Measurements from ENCODE around the gene UBE2E2.
"Not testable (repeated sequence)": the region's sequence is repeated elsewhere in the genome, so short reads cannot be mapped to it uniquely, and the experiment has no call there.

UBE2E2 gene

DNA sequence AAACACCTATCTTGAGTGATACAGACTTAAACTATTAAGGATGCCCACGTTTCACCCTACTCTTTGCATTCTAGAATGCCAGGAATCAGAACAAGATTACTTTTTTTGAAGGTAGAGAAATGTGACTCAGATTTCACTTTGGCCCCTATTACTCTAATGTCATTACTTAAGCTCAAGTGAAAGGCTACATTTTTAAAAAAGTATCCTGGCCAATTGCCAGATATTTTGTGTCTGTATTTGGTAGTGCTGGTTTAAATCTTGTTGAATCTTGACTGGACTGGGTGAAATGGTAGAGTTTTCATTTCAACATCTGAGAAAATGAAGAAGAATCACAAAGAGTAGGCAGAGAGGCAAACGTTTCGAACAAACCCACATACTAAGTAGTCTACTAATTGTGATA, 384.4 kb downstream of the UBE2E2 start:
- no peak for DNase-seq (ENCODE audit: low read depth, low spot score)

- DNase-seq (ENCODE audit: low read depth, low spot score), result no peak
Observed at GRCh38 chr3:23588547-23588946, 385.4 kb downstream of the UBE2E2 start.

DNA sequence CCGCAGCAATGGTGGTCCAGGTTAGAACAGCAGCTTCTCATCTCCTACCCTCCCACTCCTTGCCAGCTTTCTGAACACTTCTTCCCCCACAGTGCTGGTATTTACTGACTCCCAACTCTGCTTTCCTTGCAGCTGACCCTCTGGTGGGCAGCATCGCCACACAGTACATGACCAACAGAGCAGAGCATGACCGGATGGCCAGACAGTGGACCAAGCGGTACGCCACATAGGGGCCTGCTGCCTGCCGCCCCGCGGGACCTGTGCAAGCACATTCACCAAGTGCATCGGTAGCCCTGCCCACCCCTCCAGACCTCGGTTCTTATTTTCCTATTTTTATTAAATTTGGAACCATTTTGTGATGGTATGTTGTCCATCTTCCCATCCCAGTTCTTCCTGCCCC, 386.5 kb downstream of the UBE2E2 start:
- DNase-seq (ENCODE audit: low read depth, low spot score), result no peak

DNA sequence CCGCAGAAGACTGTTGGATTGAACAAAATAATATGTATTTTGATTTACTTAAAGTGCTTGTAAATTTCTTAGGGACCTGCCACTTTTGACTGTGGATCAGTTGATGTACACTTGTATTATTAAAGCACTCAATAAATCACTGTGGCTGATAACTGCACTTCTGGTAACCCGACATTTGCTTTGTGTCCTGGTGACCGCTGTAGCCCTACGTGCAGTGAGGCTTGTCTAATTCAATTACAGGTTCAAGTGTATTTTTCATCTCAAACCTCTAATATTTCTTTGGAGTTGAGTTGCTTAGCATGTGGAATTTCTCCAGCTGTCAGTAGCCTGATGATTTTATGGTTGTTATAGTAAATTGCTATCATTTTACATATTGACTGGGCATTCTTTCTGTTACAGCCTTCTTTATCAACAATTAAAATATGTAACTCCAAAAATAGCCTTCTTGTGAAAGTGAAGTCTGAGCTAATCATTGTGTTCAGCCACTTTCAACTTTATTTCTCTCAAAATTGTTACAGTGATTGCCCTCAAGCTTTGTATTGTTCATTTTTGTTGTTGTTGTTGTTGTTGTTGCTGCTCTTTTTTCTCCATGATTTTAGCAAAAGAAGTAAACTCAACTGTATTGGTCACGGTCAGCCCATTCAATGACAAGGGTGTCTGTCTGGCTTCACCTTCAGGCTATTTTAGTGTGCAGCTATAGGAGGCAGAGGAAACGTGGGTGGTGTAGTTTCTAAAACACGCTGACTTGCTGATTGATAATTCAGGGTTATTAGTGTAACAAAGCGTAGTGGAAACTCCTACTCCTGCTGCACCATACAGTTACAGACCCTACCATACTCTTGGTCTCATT, 387.5 kb downstream of the UBE2E2 start:
- no peak for DNase-seq (ENCODE audit: low read depth, low spot score)

DNA sequence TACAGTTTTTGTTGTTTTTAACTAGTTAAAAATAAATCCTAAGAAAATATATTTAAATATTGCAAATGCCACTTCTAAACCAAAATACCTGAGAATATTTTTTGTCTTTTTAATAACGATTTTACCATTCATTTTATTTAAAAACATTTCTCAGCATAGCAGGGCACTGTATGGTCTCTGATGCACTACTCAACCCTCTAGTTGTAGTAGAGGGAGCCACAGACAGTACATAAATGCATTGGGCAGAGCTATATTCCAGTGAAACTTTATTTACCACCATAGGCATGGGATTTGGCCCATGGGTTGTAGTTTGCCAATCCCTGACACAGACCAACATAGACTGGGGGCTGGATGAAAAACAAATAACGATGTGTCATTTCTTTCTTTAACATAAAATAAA, 388.2 kb downstream of the UBE2E2 start:
- DNase-seq (ENCODE audit: low read depth, low spot score), result no peak

GRCh38 chr3:23592961-23593931, 390.1 kb downstream of the UBE2E2 start:
- no peak for DNase-seq (ENCODE audit: low read depth, low spot score)

DNA sequence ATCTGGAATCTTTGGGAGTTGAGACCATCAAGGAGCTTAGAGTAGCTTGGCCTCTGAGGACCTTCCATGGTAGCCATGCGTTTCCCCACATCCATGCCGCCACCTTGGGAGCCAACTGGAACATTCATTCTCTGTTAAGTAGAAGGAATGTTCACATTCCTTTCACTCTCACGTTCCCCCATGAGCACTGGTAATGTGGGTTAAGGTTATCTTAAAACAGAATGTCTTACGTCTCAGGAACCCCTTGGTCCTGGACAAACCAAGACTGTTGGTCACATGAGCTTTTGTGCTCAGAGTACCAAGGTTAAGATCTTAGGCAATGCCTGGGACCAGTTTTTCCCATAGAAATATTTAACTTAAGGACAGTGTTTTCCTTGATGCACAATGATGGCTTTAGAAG, 390.9 kb downstream of the UBE2E2 start:
- DNase-seq (ENCODE audit: low read depth, low spot score), result no peak

DNA sequence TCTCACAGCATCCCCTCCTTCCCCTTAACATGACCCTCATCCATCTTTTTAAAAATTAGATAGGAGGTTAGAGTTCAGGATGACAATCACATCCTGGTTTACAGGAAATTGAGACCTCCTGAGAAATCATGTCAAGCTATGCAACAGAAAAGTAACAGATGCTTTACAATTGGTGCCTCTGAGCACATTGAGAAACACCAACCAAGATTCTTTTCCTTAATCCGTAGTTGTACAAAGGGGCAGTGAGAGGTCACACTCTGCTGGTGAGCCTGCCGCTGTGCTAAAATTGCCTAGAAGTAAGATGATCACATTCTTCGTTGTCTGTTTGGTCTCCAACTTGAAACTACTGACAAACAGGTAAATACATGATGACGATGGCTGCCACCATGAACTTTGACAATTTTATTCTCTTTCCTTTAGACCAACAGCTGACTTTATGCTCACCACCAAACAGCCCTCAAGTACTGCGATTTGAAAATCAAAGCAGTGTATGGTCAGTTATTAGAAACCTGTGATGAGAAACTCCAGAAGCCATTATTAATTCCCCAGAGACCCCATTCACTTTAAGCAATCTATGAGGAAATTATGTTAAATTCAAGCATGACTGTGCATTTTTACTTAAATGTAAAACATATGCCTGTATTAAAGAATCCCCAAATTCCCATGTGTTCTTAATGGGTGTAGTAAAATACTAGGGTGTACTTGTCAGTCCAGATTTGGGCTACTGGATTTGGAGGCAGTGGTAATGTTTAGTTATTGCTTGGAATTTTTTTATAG, 392.0 kb downstream of the UBE2E2 start:
- no peak for DNase-seq (ENCODE audit: low read depth, low spot score)

- DNase-seq (ENCODE audit: low read depth, low spot score), result no peak
Observed at GRCh38 chr3:23595851-23596250, 392.7 kb downstream of the UBE2E2 start.

GRCh38 chr3:23600167-23600871, 397.2 kb downstream of the UBE2E2 start:
- DNase-seq (ENCODE audit: low read depth, low spot score), result no peak

- no peak for DNase-seq (ENCODE audit: low read depth, low spot score)
Observed at GRCh38 chr3:23601091-23601822, 398.1 kb downstream of the UBE2E2 start.

DNA sequence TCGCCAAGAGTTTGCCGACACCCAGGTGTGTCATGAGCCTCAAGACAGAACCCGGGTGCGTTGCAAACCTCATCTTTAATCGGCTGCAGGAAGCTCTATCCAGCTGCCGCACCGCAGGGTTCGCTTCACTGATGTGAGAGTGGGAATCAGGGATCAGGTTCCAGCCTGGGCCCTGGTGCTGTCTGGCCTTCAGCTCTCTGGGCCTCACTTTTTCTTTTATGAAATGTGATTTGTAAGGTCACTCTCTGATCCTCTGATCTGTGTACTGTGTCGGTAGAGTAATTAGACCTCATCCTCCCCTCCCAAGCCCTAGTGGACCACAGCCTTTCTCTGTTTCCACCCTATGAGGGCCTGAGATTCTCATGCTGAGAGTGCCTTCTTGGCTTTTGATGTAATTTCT, 399.8 kb downstream of the UBE2E2 start:
- no peak for DNase-seq (ENCODE audit: low read depth, low spot score)

DNA sequence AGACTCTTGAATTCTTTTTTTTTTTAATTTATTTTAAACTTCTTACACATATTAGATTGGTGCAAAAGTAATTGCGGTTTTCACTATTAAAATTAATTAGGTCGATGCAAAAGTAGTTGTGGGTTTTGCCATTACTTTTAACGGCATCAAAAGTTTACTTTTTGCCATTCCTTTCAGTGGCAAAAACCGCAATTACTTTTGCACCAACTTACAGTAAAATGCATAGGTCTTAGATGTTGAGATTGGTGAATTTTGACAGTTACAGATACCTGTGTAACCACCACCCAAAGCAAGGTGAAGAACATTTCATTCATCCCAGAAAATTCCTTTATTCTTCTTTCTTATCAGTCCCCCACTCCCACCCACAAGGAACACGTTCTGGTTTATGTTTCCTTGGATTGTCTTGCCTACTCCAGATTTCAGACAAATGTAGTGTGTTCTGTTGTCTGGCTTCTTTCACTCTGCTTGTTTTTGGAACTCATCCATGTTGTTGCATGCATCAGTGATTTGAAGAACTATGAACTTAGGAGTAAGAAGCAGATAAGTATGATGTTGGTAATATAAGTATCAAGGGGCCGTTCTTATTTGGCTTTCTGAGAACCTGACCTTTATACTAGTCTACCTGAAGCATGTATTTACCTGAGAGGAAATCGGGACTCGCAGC, 404.2 kb downstream of the UBE2E2 start:
- no peak for DNase-seq (ENCODE audit: low read depth, low spot score)

GRCh38 chr3:23608650-23609049, 405.5 kb downstream of the UBE2E2 start:
- no peak for DNase-seq (ENCODE audit: low read depth, low spot score)

DNA sequence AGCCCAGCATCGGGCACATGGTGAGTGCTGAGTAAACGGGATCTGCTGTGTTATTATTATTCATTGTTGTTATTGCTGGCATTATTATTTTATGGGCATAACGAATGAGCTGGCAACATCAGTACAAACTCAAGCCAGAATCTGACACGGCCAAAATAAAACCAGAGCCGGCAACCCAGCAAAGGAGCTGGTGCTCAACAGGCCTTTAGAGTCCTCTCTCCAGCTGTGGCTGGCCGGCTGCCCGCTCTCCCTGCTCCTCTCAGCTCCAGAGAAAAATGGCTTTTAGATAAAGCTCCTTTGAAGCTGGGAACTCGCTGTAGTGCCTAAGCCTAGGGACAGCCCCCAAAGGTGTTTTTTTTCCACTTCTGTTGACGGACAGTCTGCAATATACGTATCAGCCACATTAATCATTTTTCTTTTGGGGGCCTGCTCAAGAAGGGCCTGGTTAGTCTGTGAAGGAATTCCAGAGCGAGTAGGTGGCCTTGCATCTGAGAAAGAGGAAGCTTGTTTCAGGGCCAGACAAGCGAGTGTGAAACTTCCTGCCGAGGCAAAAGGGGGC, 408.7 kb downstream of the UBE2E2 start:
- DNase-seq (ENCODE audit: low read depth, low spot score), result no peak

DNA sequence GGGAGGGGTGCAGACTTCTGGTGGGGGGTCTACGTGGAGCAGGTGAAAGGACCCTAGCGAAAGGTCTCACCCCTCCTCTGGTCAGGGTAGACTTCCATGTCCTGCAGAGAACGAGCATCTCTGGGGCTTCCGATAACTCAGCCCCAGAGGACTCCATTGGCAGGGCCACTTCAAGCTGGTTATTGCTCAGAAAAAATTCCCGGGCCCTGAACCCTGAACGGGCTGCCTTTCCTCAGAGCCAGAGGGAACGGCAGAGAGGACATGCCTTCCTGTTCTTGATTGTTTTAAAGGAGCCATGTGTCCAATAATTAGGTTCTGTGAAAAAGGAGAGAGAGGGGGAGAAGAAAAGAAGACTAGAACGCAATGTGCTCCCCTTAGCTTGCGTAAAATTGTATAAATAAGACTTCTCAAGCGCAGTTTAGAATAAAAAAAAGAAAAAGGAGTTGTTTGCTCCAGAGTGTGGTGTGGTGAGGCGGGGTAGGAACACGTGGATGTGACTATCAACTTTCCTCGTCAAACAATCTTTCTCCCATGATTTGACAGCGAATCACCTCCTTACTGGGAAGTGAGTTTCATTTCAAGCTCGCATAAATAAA, 409.3 kb downstream of the UBE2E2 start:
- DNase-seq (ENCODE audit: low read depth, low spot score), result no peak

DNA sequence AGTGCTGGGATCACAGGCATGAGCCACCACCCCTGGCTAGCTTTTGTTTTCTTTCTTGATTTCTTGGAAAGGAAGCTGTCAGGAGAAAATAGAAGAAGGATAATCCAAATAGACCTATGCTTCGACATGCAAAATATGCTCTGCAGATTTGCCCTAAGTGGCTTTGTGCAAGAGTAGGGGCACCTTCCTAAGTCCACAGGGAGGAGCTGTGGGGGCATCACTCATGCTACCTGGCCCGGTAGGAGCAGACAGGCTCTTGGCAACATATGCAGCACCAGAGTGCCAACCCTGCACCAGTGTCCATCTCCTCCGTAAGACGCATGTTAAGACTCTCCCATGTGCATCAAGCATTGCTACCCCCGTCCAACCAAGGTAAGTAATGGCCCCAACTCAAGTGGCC, 411.9 kb downstream of the UBE2E2 start:
- DNase-seq (ENCODE audit: low read depth, low spot score), result no peak

GRCh38 chr3:23618475-23618874, 415.3 kb downstream of the UBE2E2 start:
- DNase-seq (ENCODE audit: low read depth, low spot score), result not testable (repeated sequence)

Data from iPS DF 19.7 (cell line).